PC-3 (cell line): ENCODE results near the gene FBXO41.

Experiments
- CTCF ChIP-seq: fragments of 300-600 bp; sonication (generic); conservative IDR thresholded peaks from 2 replicates; pipeline ENCODE4 v1.5.1; 2017; ENCODE audit warnings: antibody characterized with exemption, low read depth, mild to moderate bottlenecking, low read length
- EZH2 ChIP-seq: fragments of 300-600 bp; sonication (generic); IDR thresholded peaks from one replicate; pipeline ENCODE4 v1.6.1; 2017; ENCODE audit warnings: antibody characterized with exemption, mild to moderate bottlenecking, low read length; ENCODE audit not compliant: unreplicated experiment
- EZH2phosphoT487 ChIP-seq: fragments of 300-600 bp; sonication (generic); IDR thresholded peaks from 2 replicates; pipeline ENCODE4 v1.6.1; 2018; ENCODE audit warnings: mild to moderate bottlenecking, antibody characterized with exemption, low read length, borderline replicate concordance

DNA sequence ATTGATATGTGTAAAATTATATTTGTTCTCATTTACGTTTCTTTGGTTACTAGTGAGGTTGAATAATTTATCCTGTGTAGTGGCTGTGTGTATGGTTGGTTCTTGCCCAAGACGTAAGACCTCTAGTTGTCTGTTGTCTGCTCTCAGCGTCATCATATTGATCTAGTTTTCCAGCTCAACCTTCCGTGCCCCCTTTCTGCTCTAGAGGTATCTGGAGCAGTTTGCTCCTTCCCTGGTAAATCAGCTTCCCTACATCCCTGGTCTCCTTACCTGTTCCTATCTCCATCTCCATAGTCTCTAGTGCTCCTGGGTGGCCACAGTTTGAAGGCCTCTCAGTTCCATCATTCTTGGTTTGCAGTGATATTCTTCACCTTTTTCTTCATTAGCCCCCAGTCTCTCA is 69.0 kb downstream of the FBXO41 start:
- TF ChIP-seq EZH2 (no peak), CTCF (no peak), EZH2phosphoT487 (no peak)
